Karpas-422 (cell line): Measurements from ENCODE around the gene JAK2. TPM values are rescaled to one million over a fixed set of nuclear protein-coding genes. Genes with fewer than 3 reads are reported as not detected.

Source experiments
- DNase-seq: peaks from one replicate; pipeline ENCODE4 v3.0.0-alpha.2; 2015
- H2AFZ ChIP-seq: fragments of 200-600 bp; sonication (generic); 2 replicates; pipeline ENCODE4 v1.6.1; 2014; ENCODE audit warnings: antibody characterized with exemption, low read length, mixed read lengths
- H3K27ac ChIP-seq: fragments of 200-600 bp; sonication (generic); 2 replicates; pipeline ENCODE4 v1.5.1; 2014; ENCODE audit warnings: mild to moderate bottlenecking, low read length, moderate library complexity
- H3K27me3 ChIP-seq: fragments of 200-600 bp; sonication (generic); 2 replicates; pipeline ENCODE4 v1.6.1; 2014; ENCODE audit warnings: low read length, mixed read lengths
- H3K36me3 ChIP-seq: fragments of 200-600 bp; sonication (generic); 2 replicates; pipeline ENCODE4 v1.6.1; 2014; ENCODE audit warnings: low read length, mixed read lengths; ENCODE audit not compliant: insufficient read depth
- H3K4me1 ChIP-seq: fragments of 200-600 bp; sonication (generic); 2 replicates; pipeline ENCODE4 v1.6.1; 2014; ENCODE audit warnings: mild to moderate bottlenecking, low read length, mixed read lengths
- H3K4me2 ChIP-seq: fragments of 200-600 bp; sonication (generic); 2 replicates; pipeline ENCODE4 v1.6.1; 2014; ENCODE audit warnings: low read length, low read depth, mild to moderate bottlenecking; ENCODE audit not compliant: poor library complexity, severe bottlenecking
- H3K4me3 ChIP-seq: fragments of 200-600 bp; sonication (generic); 2 replicates; pipeline ENCODE4 v1.5.1; 2014; ENCODE audit warnings: mild to moderate bottlenecking, antibody characterized with exemption, low read length, mixed read lengths
- H3K79me2 ChIP-seq: fragments of 200-600 bp; sonication (generic); 2 replicates; pipeline ENCODE4 v1.6.1; 2014; ENCODE audit warnings: mild to moderate bottlenecking, low read length, mixed read lengths
- H3K9ac ChIP-seq: fragments of 200-600 bp; sonication (generic); 2 replicates; pipeline ENCODE4 v1.6.0; 2014; ENCODE audit warnings: low read length
- H3K9me2 ChIP-seq: fragments of 200-600 bp; sonication (generic), shearing (Covaris generic); replicated peaks from 2 replicates; pipeline ENCODE4 v1.6.0; 2014; ENCODE audit warnings: mild to moderate bottlenecking, low read length, moderate library complexity; ENCODE audit not compliant: insufficient read depth
- H3K9me3 ChIP-seq: fragments of 300-700, 200-600 bp; sonication (generic); 2 replicates; pipeline ENCODE4 v1.6.1; 2014; ENCODE audit warnings: low read length, mixed read lengths
- H4K20me1 ChIP-seq: fragments of 200-600 bp; sonication (generic); 2 replicates; pipeline ENCODE4 v1.6.1; 2014; ENCODE audit warnings: mild to moderate bottlenecking, antibody characterized with exemption, low read length, low read depth; ENCODE audit not compliant: insufficient read depth
- total RNA-seq: library from RNA; depleted of rRNA; stranded (reverse); fragments of >200 nt; shearing (Covaris generic); gene quantifications from 2 replicates; pipeline ENCODE4 v1.2.3, GENCODE V29; 2014; ENCODE audit warnings: low replicate concordance

The JAK2 gene
- total RNA-seq, 1 experiment from 2014 or later, result 9.6 TPM

DNA sequence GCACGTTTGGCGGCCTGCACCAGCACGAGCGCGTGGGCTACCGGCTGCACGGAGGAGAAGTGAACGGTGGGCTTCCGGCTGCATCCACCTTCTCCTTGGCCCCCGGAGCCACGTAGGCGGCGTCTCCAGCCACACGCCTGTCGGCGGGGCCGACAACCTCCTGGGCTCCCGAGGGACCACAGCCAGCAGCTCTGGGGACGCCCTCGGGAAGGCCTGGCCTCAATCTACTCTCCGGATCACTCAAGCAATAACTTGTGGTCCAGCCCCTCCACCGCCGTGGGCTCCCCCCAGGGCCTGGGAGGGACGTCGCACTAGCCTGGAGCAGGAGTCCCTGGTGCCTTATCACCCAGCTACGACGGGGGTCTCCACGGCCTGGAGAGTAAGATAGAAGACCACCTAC is 126.6 kb downstream of the JAK2 start:
- Histone ChIP-seq H3K4me1 (no peaks in the 10 kb centered on the region), H3K9ac (no peak overlapping the region), H3K4me3 (no peak overlapping the region), H3K4me2 (no peak overlapping the region), H3K36me3 (no peaks in the 10 kb centered on the region), H3K9me2 (no peaks in the 10 kb centered on the region), H4K20me1 (no peaks in the 10 kb centered on the region), H2AFZ (no peak overlapping the region), H3K27ac (no peak overlapping the region), H3K27me3 (no peaks in the 10 kb centered on the region), H3K79me2 (no peaks in the 10 kb centered on the region), H3K9me3 (no peaks in the 10 kb centered on the region)
- no peak for DNase-seq

DNA sequence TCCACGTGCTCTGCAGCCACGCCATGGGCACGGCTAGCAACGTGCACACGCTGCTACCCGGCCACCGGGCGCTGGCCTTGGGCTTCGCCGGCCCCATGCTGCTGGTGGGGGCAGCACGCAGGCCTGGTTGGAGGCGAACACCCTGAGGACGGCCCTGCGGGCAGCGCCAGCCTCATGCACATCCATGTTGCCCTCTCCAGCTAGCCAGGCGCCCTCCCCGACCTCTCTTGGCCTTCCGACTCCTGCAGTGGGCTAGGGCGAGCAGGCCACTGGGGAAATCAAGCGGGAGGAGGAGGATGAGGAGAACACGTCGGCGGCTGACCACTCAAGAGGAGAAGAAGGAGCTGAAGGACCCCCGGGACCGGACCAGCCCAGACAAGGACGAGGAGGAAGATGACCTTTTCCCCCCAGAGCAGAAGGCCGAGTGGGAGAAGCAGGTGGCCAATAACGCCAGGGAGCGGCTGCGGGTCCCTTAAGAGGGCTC is 127.1 kb downstream of the JAK2 start:
- H3K27me3 ChIP-seq, result no peaks in the 10 kb centered on the region
- H3K9ac ChIP-seq, result no peak overlapping the region
- no peak overlapping the region for H3K27ac ChIP-seq
- H3K4me1 ChIP-seq, result no peaks in the 10 kb centered on the region
- no peak for DNase-seq
- H3K9me2 ChIP-seq, result no peaks in the 10 kb centered on the region
- no peaks in the 10 kb centered on the region for H3K9me3 ChIP-seq
- H3K4me3 ChIP-seq, result no peak overlapping the region
- H4K20me1 ChIP-seq, result no peaks in the 10 kb centered on the region
- H2AFZ ChIP-seq, result no peak overlapping the region
- no peak overlapping the region for H3K4me2 ChIP-seq
- H3K36me3 ChIP-seq, result no peaks in the 10 kb centered on the region
- H3K79me2 ChIP-seq, result no peaks in the 10 kb centered on the region

DNA sequence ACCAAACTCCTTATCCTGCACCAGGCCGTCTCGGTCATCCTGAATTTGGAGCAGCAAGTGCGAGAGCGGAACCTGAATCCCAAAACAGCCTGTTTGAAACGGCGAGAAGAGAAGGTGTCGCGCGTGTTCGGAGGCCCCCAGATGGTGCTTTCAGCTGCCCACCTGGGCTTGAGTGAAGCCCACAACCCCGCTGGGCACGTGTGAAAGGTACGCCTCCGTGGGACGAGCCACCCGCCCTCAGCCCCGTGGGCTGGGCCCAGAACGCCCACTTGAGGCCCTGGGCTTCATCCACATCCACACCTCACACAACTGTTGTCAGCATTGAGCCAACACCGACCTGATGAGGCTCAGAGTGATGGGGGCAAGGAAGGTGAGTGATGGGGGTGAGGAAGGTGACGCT is 127.6 kb downstream of the JAK2 start:
- Histone ChIP-seq H3K9me3 (no peaks in the 10 kb centered on the region), H3K9me2 (no peaks in the 10 kb centered on the region), H3K9ac (no peak overlapping the region), H3K27me3 (no peaks in the 10 kb centered on the region), H3K4me3 (no peak overlapping the region), H3K4me2 (no peak overlapping the region), H3K36me3 (no peaks in the 10 kb centered on the region), H3K79me2 (no peaks in the 10 kb centered on the region), H3K4me1 (no peaks in the 10 kb centered on the region), H2AFZ (no peak overlapping the region), H4K20me1 (no peaks in the 10 kb centered on the region), H3K27ac (no peak overlapping the region)
- DNase-seq, result no peak

DNA sequence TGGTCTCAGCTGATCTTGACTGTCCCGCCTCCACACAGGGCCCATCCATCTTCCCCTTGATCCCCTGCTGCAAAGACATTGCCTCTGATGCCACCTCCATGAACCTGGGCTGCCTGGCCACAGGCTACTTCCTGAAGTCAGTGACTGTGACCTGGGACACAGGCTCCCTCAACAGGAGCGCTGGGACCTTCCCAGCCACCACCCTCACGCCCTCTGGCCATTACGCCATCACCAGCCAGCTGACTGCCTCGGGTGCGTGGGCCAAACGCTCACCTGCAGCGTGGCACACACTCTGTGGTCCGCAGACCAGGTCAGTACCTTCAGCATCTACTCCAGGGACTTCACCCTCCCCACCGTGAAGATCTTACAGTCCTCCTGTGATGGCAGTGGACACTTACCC is 128.5 kb downstream of the JAK2 start:
- no peaks in the 10 kb centered on the region for H4K20me1 ChIP-seq
- H3K4me1 ChIP-seq, result no peaks in the 10 kb centered on the region
- no peaks in the 10 kb centered on the region for H3K36me3 ChIP-seq
- no peak for DNase-seq
- H3K9me2 ChIP-seq, result no peaks in the 10 kb centered on the region
- no peak overlapping the region for H2AFZ ChIP-seq
- H3K27me3 ChIP-seq, result no peaks in the 10 kb centered on the region
- H3K79me2 ChIP-seq, result no peaks in the 10 kb centered on the region
- H3K9me3 ChIP-seq, result no peaks in the 10 kb centered on the region
- no peak overlapping the region for H3K27ac ChIP-seq
- no peak overlapping the region for H3K4me2 ChIP-seq
- no peak overlapping the region for H3K9ac ChIP-seq
- no peak overlapping the region for H3K4me3 ChIP-seq

DNA sequence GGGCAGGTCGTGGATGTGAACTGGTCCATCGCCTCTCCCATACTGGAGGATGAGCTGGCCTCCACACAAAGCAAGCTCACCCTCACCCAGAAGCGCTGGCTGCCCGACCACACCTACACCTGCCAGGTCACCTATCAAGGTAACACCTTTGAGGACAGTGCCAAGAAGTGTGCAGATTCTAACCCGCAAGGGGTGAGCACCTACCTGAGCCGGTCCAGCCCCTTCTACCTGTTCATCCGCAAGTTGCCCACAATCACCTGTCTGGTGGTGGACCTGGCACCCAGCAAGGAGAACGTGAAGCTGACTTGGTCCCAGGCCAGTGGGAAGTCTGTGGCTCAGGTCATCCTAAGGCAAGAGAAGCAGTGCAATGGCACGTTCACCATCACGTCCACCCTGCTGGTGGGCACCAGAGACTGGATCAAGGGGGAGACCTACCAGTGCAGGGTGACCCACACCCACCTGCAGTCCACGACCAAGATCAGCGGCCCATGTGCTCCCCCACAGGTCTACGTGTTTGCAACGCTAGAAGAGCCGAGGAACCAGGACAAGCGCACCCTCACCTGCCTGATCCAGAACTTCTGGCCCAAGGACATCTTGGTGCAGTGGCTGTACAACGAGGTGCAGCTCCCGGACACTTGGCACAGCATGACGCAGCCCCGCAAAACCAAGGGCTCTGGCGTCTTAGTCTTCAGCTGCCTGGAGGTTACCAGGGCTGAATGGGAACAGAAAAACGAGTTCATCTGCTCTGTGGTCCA is 129.1 kb downstream of the JAK2 start:
- no peak for DNase-seq
- Histone ChIP-seq H3K4me3 (no peak overlapping the region), H3K79me2 (no peaks in the 10 kb centered on the region), H3K27ac (no peak overlapping the region), H2AFZ (no peak overlapping the region), H3K36me3 (no peaks in the 10 kb centered on the region), H3K4me2 (no peak overlapping the region), H3K9me3 (no peaks in the 10 kb centered on the region), H3K9me2 (no peaks in the 10 kb centered on the region), H4K20me1 (no peaks in the 10 kb centered on the region), H3K27me3 (no peaks in the 10 kb centered on the region), H3K4me1 (no peaks in the 10 kb centered on the region), H3K9ac (no peak overlapping the region)

DNA sequence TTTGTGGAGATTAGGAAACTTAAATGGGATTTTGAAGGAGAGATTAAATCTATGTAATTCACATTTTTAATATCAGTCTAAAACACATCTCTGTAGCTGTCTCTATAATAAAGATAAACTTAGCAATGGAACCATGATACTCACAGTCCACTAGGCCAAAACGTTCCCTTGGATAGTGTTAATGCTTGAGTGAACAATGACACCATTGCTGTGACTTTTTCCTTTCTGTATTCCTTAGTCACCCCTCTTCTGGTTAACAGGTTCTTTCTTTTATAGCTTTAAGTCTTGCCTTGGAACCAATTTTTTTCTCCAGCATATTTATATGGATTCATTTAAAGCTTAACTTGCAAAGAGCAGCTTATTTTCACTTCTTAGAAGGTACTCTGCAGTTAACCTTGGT is 137.0 kb downstream of the JAK2 start:
- Histone ChIP-seq H3K36me3 (no peaks in the 10 kb centered on the region), H4K20me1 (no peaks in the 10 kb centered on the region), H3K9me2 (no peaks in the 10 kb centered on the region), H3K9me3 (no peaks in the 10 kb centered on the region), H3K9ac (no peak overlapping the region), H3K79me2 (no peaks in the 10 kb centered on the region), H3K4me1 (no peaks in the 10 kb centered on the region), H2AFZ (no peak overlapping the region), H3K27ac (no peak overlapping the region), H3K27me3 (no peaks in the 10 kb centered on the region), H3K4me3 (no peak overlapping the region), H3K4me2 (no peak overlapping the region)
- DNase-seq, result no peak

DNA sequence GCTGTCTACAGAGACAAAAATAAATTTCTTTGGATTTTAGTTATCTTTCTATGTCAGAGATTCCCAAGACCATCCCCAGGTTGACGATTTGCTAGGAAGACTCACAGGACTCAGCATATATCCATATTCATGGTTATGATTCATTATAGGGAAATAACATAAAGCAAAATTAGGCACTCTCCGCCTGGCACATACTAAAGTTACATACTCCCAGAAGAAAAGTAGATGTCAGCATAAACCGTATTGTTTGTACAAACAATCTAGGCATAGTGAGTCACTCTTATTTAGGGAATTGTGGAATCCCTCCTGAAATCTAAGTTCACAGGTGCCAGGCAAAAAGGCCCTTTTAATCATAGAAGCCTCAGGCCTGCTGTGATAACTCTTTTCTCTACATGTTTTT is 137.4 kb downstream of the JAK2 start:
- Histone ChIP-seq H3K79me2 (no peaks in the 10 kb centered on the region), H3K27ac (no peak overlapping the region), H3K36me3 (no peaks in the 10 kb centered on the region), H3K27me3 (no peaks in the 10 kb centered on the region), H3K9me2 (no peaks in the 10 kb centered on the region), H3K9me3 (no peaks in the 10 kb centered on the region), H2AFZ (no peak overlapping the region), H3K9ac (no peak overlapping the region), H4K20me1 (no peaks in the 10 kb centered on the region), H3K4me2 (no peak overlapping the region), H3K4me1 (no peaks in the 10 kb centered on the region), H3K4me3 (no peak overlapping the region)
- no peak for DNase-seq

DNA sequence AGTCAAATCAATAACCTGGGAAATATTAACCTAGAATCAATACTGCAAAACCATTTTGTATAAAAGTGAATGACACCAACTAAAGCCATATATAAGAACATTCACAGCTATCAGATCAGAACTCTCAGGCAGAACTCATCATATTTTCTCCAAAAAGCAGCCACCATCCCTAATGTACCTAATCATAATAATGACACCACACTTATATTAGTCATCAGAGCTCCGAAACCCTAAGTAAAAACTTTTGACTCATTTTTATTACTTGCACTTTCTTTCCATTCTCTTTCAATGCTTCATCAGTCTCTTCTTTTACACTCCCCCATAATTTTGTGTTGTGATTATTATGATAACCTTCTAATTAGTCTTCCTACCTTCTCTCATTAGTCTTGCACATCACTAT is 155.1 kb downstream of the JAK2 start:
- H3K36me3 ChIP-seq, result no peaks in the 10 kb centered on the region
- H3K4me1 ChIP-seq, result no peaks in the 10 kb centered on the region
- no peak overlapping the region for H3K27ac ChIP-seq
- no peak overlapping the region for H3K4me3 ChIP-seq
- H3K9me3 ChIP-seq, result no peaks in the 10 kb centered on the region
- no peaks in the 10 kb centered on the region for H3K27me3 ChIP-seq
- no peak overlapping the region for H2AFZ ChIP-seq
- no peak overlapping the region for H3K4me2 ChIP-seq
- H3K9me2 ChIP-seq, result no peaks in the 10 kb centered on the region
- no peak overlapping the region for H3K9ac ChIP-seq
- peak; percentile 32 for DNase-seq
- no peaks in the 10 kb centered on the region for H4K20me1 ChIP-seq
- no peaks in the 10 kb centered on the region for H3K79me2 ChIP-seq
